Measurements from ENCODE around the gene FURIN.
"Not testable (repeated sequence)": the region's sequence is repeated elsewhere in the genome, so short reads cannot be mapped to it uniquely, and the experiment has no call there.

FURIN gene

GRCh38 chr15:90871139-90871715, 2.8 kb downstream of the FURIN start:
- peak in 1 of 2 experiments; percentile 27 for DNase-seq

- no peak for DNase-seq
Observed at GRCh38 chr15:90871716-90872485, 3.5 kb downstream of the FURIN start.

GRCh38 chr15:90872486-90873184, 4.2 kb downstream of the FURIN start:
- DNase-seq: no peak

- no peak for DNase-seq
Observed at GRCh38 chr15:90873488-90873997, 5.2 kb downstream of the FURIN start.

- DNase-seq: peak; percentile 87 to 91
Observed at GRCh38 chr15:90873998-90874605, 5.7 kb downstream of the FURIN start.

GRCh38 chr15:90874986-90875385, 6.6 kb downstream of the FURIN start:
- not testable (repeated sequence) for DNase-seq

GRCh38 chr15:90875549-90875981, 7.2 kb downstream of the FURIN start:
- DNase-seq: no peak

- DNase-seq: no peak
Observed at GRCh38 chr15:90876046-90876445, 7.7 kb downstream of the FURIN start.

- DNase-seq: no peak
Observed at GRCh38 chr15:90876512-90877170, 8.3 kb downstream of the FURIN start.

- DNase-seq: no peak
Observed at GRCh38 chr15:90877315-90877714, 8.9 kb downstream of the FURIN start.

GRCh38 chr15:90877996-90878395, 9.6 kb downstream of the FURIN start:
- no peak for DNase-seq

GRCh38 chr15:90878660-90879059, 10.3 kb downstream of the FURIN start:
- no peak for DNase-seq

- DNase-seq: no peak
Observed at GRCh38 chr15:90879730-90880366, 11.5 kb downstream of the FURIN start.

- DNase-seq: no peak
Observed at GRCh38 chr15:90880381-90881145, 12.2 kb downstream of the FURIN start.

- no peak for DNase-seq
Observed at GRCh38 chr15:90881181-90881977, 13.0 kb downstream of the FURIN start.

- DNase-seq: no peak
Observed at GRCh38 chr15:90881978-90882721, 13.8 kb downstream of the FURIN start.

GRCh38 chr15:90882781-90883525, 14.6 kb downstream of the FURIN start:
- no peak for DNase-seq

- DNase-seq: no peak
Observed at GRCh38 chr15:90883526-90883975, 15.2 kb downstream of the FURIN start.
